ENCODE data around the gene PRDM1.

PRDM1 gene

GRCh38 chr6:106094261-106094963 lies 8.3 kb downstream of the PRDM1 start:
- no peak for DNase-seq (ENCODE audit: low read depth)
- no peak overlapping the region for H3K4me3 ChIP-seq (ENCODE audit: low read depth, low read length)
- no peak for TF ChIP-seq CTCF (conservative IDR thresholded peaks at IDR 0.05; ENCODE audit: low read depth, low read length)

- no peak for DNase-seq (ENCODE audit: low read depth)
- no peak for TF ChIP-seq CTCF (conservative IDR thresholded peaks at IDR 0.05; ENCODE audit: low read depth, low read length)
- no peak overlapping the region for H3K4me3 ChIP-seq (ENCODE audit: low read depth, low read length)
Measured at GRCh38 chr6:106094964-106095335, 8.8 kb downstream of the PRDM1 start.

DNA sequence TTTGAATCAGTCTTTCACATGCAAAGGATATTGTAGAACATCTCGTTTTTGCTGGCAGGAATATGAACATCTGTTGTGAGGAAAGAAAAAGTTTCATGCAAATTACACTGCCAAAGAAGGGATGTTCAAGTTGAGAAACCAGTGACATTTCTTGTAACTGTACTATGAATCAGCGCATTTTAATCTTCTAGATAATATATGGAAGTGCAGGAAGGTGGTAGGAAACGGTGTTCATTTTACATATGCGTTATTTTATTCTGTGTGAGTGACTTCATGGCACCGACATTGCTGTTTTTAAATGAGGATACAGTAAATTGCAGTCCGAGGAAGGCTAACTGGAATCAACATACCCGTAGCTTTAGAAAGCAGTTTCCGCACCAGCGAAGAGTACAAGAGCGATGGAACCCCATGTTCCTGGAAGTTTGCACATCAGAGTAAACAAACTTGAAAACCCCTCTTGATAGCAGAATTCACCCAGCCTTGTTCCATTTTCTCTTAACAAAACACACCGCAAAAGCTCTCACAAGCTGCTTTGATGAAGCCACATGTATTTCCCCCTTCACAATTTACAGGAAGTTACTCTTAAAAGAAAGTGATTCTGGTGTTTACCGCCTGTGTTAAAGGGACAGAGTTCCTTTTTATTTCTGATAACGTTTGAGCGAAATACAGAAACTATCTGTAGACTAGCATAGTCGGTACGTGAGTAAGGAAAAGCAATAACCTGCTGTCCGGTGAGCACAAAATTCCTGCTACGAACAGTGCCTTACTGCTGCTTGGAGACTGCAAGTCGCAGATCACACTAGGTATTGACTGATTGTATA lies 11.5 kb downstream of the PRDM1 start:
- peak overlapping the region; percentile 59 for H3K4me3 ChIP-seq (ENCODE audit: low read depth, low read length)
- TF ChIP-seq CTCF (conservative IDR thresholded peaks at IDR 0.05; ENCODE audit: low read depth, low read length) = no peak
- DNase-seq (ENCODE audit: low read depth) = peak; percentile 76

DNA sequence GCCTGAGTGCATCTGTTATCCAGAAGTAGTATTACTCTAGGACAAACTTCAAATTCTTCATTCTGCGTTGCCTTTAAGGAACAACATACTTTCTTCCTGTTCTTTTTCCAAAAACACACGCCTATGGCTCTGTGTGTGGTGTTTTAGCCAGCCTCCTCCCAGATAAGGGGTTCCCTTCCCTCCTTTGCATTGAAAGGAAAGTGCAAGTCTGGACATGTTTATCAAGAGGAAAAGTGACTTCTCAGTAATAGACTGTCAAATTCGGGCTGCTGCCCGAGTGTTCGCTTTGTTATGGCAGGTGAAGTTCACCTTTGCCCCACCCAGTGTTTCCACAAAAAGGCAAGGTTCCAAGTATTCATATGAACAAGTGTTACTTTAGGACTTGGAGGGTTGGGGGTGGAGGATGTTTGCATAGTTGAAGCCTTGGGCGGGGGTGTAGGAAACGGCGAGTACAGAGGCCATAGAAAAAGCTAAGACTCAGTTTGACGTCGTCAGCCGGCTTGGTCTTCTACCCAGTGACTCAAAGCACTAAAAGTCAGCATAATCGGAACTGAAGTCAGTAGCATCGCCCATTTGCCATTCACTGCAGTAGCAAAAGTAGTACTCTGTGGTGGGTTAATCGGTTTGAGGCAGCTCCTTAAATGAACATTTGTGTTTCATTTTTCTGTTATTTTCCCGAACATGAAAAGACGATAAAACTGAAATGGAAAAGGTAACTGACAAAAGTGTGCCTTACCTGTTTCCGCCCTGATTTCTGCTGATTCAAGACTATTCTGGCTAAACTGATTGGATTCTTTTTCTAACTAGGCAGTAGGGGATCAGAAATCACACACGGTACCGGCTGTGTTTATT lies 12.5 kb downstream of the PRDM1 start:
- TF ChIP-seq CTCF (conservative IDR thresholded peaks at IDR 0.05; ENCODE audit: low read depth, low read length) = no peak
- H3K4me3 ChIP-seq (ENCODE audit: low read depth, low read length) = peak overlapping the region; percentile 59
- peak; percentile 78 for DNase-seq (ENCODE audit: low read depth)

GRCh38 chr6:106099235-106099537 lies 13.1 kb downstream of the PRDM1 start:
- TF ChIP-seq CTCF (conservative IDR thresholded peaks at IDR 0.05; ENCODE audit: low read depth, low read length) = no peak
- no peak for DNase-seq (ENCODE audit: low read depth)
- no peak overlapping the region for H3K4me3 ChIP-seq (ENCODE audit: low read depth, low read length)

- TF ChIP-seq CTCF (conservative IDR thresholded peaks at IDR 0.05; ENCODE audit: low read depth, low read length) = no peak
- no peak for DNase-seq (ENCODE audit: low read depth)
- no peak overlapping the region for H3K4me3 ChIP-seq (ENCODE audit: low read depth, low read length)
Measured at GRCh38 chr6:106100755-106101154, 14.6 kb downstream of the PRDM1 start.
